Liver (tissue), 3 donors: Measurements from ENCODE around the gene ABHD2.

ENCODE experiments used
- RAD21 ChIP-seq, 2 donors: IDR thresholded peaks; 2 replicates each; pipeline ENCODE4 v1.6.1; 2016; ENCODE audit warnings: antibody characterized with exemption in 2 of 2, mild to moderate bottlenecking in 2 of 2
- TF ChIP-seq, protein P1 (sequence below): fragments of 150-350 bp; IDR thresholded peaks from 2 replicates; pipeline ENCODE4 v1.5.1; 2017; ENCODE audit warnings: improper control_type of control experiment, low read depth, low read length; ENCODE audit not compliant: missing input control
- donor health status: healthy.
- donor health status: healthy.

- TF ChIP-seq, protein P1, sequence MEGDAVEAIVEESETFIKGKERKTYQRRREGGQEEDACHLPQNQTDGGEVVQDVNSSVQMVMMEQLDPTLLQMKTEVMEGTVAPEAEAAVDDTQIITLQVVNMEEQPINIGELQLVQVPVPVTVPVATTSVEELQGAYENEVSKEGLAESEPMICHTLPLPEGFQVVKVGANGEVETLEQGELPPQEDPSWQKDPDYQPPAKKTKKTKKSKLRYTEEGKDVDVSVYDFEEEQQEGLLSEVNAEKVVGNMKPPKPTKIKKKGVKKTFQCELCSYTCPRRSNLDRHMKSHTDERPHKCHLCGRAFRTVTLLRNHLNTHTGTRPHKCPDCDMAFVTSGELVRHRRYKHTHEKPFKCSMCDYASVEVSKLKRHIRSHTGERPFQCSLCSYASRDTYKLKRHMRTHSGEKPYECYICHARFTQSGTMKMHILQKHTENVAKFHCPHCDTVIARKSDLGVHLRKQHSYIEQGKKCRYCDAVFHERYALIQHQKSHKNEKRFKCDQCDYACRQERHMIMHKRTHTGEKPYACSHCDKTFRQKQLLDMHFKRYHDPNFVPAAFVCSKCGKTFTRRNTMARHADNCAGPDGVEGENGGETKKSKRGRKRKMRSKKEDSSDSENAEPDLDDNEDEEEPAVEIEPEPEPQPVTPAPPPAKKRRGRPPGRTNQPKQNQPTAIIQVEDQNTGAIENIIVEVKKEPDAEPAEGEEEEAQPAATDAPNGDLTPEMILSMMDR, result no peak
- no peak for TF ChIP-seq RAD21 (IDR thresholded peaks at IDR 0.05)
Observed at GRCh38 chr15:89042387-89042786, 45.9 kb upstream of the ABHD2 start.
